RWPE2 (cell line): ENCODE measurements around the gene SGCG.

ENCODE experiments used
- ATAC-seq: fragments of 200-7000 bp; cut with Tn5 transposase; 3 replicates; pipeline ENCODE4 v1.9.1; 2021; ENCODE audit warnings: low read depth
- DNase-seq: peaks from one replicate; pipeline ENCODE4 v3.0.0-alpha.2; 2020; ENCODE audit warnings: low spot score
- H3K27ac ChIP-seq: fragments of 450-650 bp; 2 replicates; pipeline ENCODE4 v1.5.1; 2017; ENCODE audit warnings: mild to moderate bottlenecking; ENCODE audit not compliant: poor library complexity, severe bottlenecking
- H3K27me3 ChIP-seq: fragments of 250-450 bp; sonication (Bioruptor Pico); 2 replicates; pipeline ENCODE4 v1.5.1; 2021; ENCODE audit warnings: mild to moderate bottlenecking, moderate library complexity; ENCODE audit not compliant: insufficient read depth, poor library complexity, severe bottlenecking
- H3K36me3 ChIP-seq: fragments of 250-450 bp; sonication (Bioruptor Pico); 2 replicates; pipeline ENCODE4 v1.5.1; 2020; ENCODE audit warnings: low read depth, mild to moderate bottlenecking, moderate library complexity
- H3K4me1 ChIP-seq: fragments of 250-450 bp; sonication (Bioruptor Pico); 2 replicates; pipeline ENCODE4 v1.5.1; 2021; ENCODE audit warnings: mild to moderate bottlenecking, moderate library complexity; ENCODE audit not compliant: insufficient read depth, poor library complexity, severe bottlenecking
- H3K4me3 ChIP-seq: fragments of 250-450 bp; sonication (Bioruptor Pico); 2 replicates; pipeline ENCODE4 v1.5.1; 2021; ENCODE audit warnings: mild to moderate bottlenecking, moderate library complexity; ENCODE audit not compliant: severe bottlenecking
- H3K9me3 ChIP-seq: fragments of 250-450 bp; sonication (Bioruptor Pico); 2 replicates; pipeline ENCODE4 v1.5.1; 2021; ENCODE audit warnings: mild to moderate bottlenecking, moderate library complexity; ENCODE audit not compliant: severe bottlenecking
- CTCF ChIP-seq: fragments of 450-650 bp; IDR thresholded peaks from one replicate; pipeline ENCODE4 v1.5.1; 2017; ENCODE audit warnings: mild to moderate bottlenecking, moderate library complexity; ENCODE audit not compliant: poor library complexity, severe bottlenecking

Gene SGCG

GRCh38 chr13:23367907-23368306, 187.1 kb downstream of the SGCG start:
- Histone ChIP-seq H3K27ac (no peak overlapping the region), H3K4me3 (no peak overlapping the region), H3K36me3 (peaks cover 88% of the 10 kb centered on the region), H3K4me1 (no peaks in the 10 kb centered on the region), H3K27me3 (no peaks in the 10 kb centered on the region), H3K9me3 (no peaks in the 10 kb centered on the region)
- TF ChIP-seq CTCF, result no peak
- no peak for DNase-seq
- no peak for ATAC-seq

GRCh38 chr13:23372264-23372906, 191.6 kb downstream of the SGCG start:
- Histone ChIP-seq H3K9me3 (no peaks in the 10 kb centered on the region), H3K27me3 (no peaks in the 10 kb centered on the region), H3K27ac (no peak overlapping the region), H3K4me3 (no peak overlapping the region), H3K4me1 (peaks cover 12% of the 10 kb centered on the region), H3K36me3 (peaks cover 57% of the 10 kb centered on the region)
- DNase-seq (no peak), ATAC-seq (no peak)
- no peak for TF ChIP-seq CTCF
